H1 (cell line): ENCODE data around the gene TMEM125. TPM values are rescaled to one million over a fixed set of nuclear protein-coding genes. Genes with fewer than 3 reads are reported as not detected.

Experiments used
- CTCF ChIA-PET: fragments of 300-600 bp; sonication (Branson Sonifier 250); formaldehyde crosslinking; loops from one replicate; lab custom pipeline; 2021; ENCODE audit not compliant: partially characterized antibody; lab: Charles Lee
- POLR2A ChIA-PET: fragments of 300-600 bp; sonication (Branson Sonifier 250); formaldehyde crosslinking; loops from one replicate; lab custom pipeline; 2021; ENCODE audit warnings: inconsistent platforms; ENCODE audit not compliant: partially characterized antibody; lab: Charles Lee
- DNase-seq, 2 experiments: peaks; one replicate each; pipeline versions ENCODE4 v3.0.0 to v3.0.0-alpha.2; 2010 to 2022; ENCODE audit warnings: low spot score in 2 of 2, low read depth in 1 of 2, mixed read lengths in 1 of 2
- FAIRE-seq: peaks from 2 replicates; lab custom pipeline; 2011; peaks lifted over from hg19 to GRCh38; lab: Jason Lieb, UNC
- H2AFZ ChIP-seq: 2 replicates; pipeline ENCODE4 v1.8.1; 2012; ENCODE audit warnings: low read length, inconsistent platforms
- H2AK5ac ChIP-seq: 2 replicates; pipeline ENCODE4 v1.6.1; 2013; ENCODE audit warnings: low read depth, low read length
- H2BK120ac ChIP-seq: replicated peaks from 2 replicates; pipeline ENCODE3; 2013; ENCODE audit warnings: low read depth, low read length, inconsistent platforms
- H2BK12ac ChIP-seq: 2 replicates; pipeline ENCODE4 v1.6.1; 2013; ENCODE audit warnings: low read depth, low read length
- H2BK15ac ChIP-seq: 2 replicates; pipeline ENCODE4 v1.6.1; 2013; ENCODE audit warnings: low read length
- H2BK20ac ChIP-seq: 2 replicates; pipeline ENCODE4 v1.6.1; 2013; ENCODE audit warnings: low read length
- H2BK5ac ChIP-seq: 2 replicates; pipeline ENCODE4 v1.6.1; 2013; ENCODE audit warnings: low read depth, low read length
- H3K14ac ChIP-seq: 2 replicates; pipeline ENCODE4 v1.6.1; 2013; ENCODE audit warnings: inconsistent platforms; ENCODE audit not compliant: insufficient read length
- H3K18ac ChIP-seq: 2 replicates; pipeline ENCODE4 v1.6.1; 2013; ENCODE audit warnings: low read length; ENCODE audit errors: extremely low read depth
- H3K23ac ChIP-seq: 2 replicates; pipeline ENCODE4 v1.6.1; 2013; ENCODE audit warnings: inconsistent platforms; ENCODE audit not compliant: insufficient read length
- H3K23me2 ChIP-seq: 2 replicates; pipeline ENCODE4 v1.6.1; 2013; ENCODE audit warnings: low read depth, low read length
- H3K27ac ChIP-seq: 2 replicates; pipeline ENCODE4 v1.6.1; 2011; ENCODE audit warnings: low read depth, low read length, inconsistent platforms
- H3K27me3 ChIP-seq, 4 experiments: replicated peaks in 1 of 4; 1 replicate in 1 of 4; 2 replicates in 3 of 4; pipeline versions ENCODE4 v1.6.1 to v1.8.1; 2011 to 2013; ENCODE audit warnings: low read length in 3 of 4, mild to moderate bottlenecking in 3 of 4, inconsistent platforms in 2 of 4, mixed read lengths in 2 of 4, moderate library complexity in 1 of 4; ENCODE audit not compliant: control insufficient read depth in 3 of 4, insufficient read depth in 3 of 4; ENCODE audit errors: extremely low read depth in 1 of 4
- H3K36me3 ChIP-seq, 4 experiments: 2 replicates each; pipeline versions ENCODE4 v1.6.1 to v1.8.1; 2011 to 2013; ENCODE audit warnings: mild to moderate bottlenecking in 4 of 4, low read length in 3 of 4, moderate library complexity in 2 of 4, control low read depth in 1 of 4, inconsistent platforms in 1 of 4; ENCODE audit not compliant: insufficient read depth in 4 of 4, control insufficient read depth in 2 of 4
- H3K4ac ChIP-seq: replicated peaks from 2 replicates; pipeline ENCODE3; 2013; ENCODE audit warnings: low read length, low read depth, mixed read lengths, inconsistent platforms; ENCODE audit not compliant: insufficient read length
- H3K4me1 ChIP-seq, 4 experiments: replicated peaks in 1 of 4; 1 replicate in 1 of 4; 2 replicates in 3 of 4; pipeline versions ENCODE4 v1.6.1 to v1.8.1; 2011 to 2013; ENCODE audit warnings: low read length in 3 of 4, inconsistent platforms in 2 of 4, mixed read lengths in 1 of 4; ENCODE audit not compliant: insufficient read depth in 4 of 4, control insufficient read depth in 3 of 4
- H3K4me2 ChIP-seq, 2 experiments: 2 replicates each; pipeline versions ENCODE4 v1.6.1 to v1.8.1; 2011 to 2013; ENCODE audit warnings: low read depth in 2 of 2, low read length in 2 of 2, control low read depth in 1 of 2, inconsistent platforms in 1 of 2, mild to moderate bottlenecking in 1 of 2; ENCODE audit not compliant: insufficient read depth in 1 of 2
- H3K4me3 ChIP-seq, 4 experiments: fragments of 200-600, 300-600 bp in 1 of 4; sonication (generic), shearing (Covaris generic), sonication (Bioruptor Twin) in 1 of 4; 2 replicates each; pipeline versions ENCODE4 v1.5.1 to v1.8.1; 2011 to 2016; ENCODE audit warnings: low read length in 4 of 4, low read depth in 3 of 4, control low read depth in 2 of 4, inconsistent platforms in 2 of 4, mild to moderate bottlenecking in 2 of 4, mixed read lengths in 1 of 4, moderate library complexity in 1 of 4; ENCODE audit not compliant: insufficient read depth in 2 of 4; ENCODE audit errors: extremely low read depth in 1 of 4
- H3K56ac ChIP-seq: replicated peaks from 2 replicates; pipeline ENCODE3; 2013; ENCODE audit warnings: low read depth, mild to moderate bottlenecking, mixed read lengths, low read length, inconsistent platforms; ENCODE audit not compliant: insufficient read length
- H3K79me1 ChIP-seq: 2 replicates; pipeline ENCODE4 v1.6.1; 2013; ENCODE audit warnings: low read depth, low read length, control low read depth
- H3K79me2 ChIP-seq, 2 experiments: 2 replicates each; pipeline versions ENCODE4 v1.6.1 to v1.8.1; 2012 to 2013; ENCODE audit warnings: low read length in 2 of 2, mild to moderate bottlenecking in 2 of 2, inconsistent platforms in 1 of 2; ENCODE audit not compliant: insufficient read depth in 2 of 2, control insufficient read depth in 1 of 2
- H3K9ac ChIP-seq, 4 experiments: replicated peaks in 1 of 4; 1 replicate in 1 of 4; 2 replicates in 3 of 4; pipeline versions ENCODE4 v1.6.1 to v1.8.1; 2011 to 2013; ENCODE audit warnings: low read depth in 3 of 4, low read length in 3 of 4, control low read depth in 2 of 4, mild to moderate bottlenecking in 2 of 4, moderate library complexity in 2 of 4, inconsistent platforms in 1 of 4; ENCODE audit errors: extremely low read depth in 1 of 4
- H3K9me3 ChIP-seq, 2 experiments: 2 replicates each; pipeline versions ENCODE4 v1.6.1 to v1.8.1; 2012 to 2013; ENCODE audit warnings: mild to moderate bottlenecking in 2 of 2, moderate library complexity in 2 of 2, control low read depth in 1 of 2, inconsistent platforms in 1 of 2, low read depth in 1 of 2, low read length in 1 of 2, mixed read lengths in 1 of 2; ENCODE audit not compliant: insufficient read depth in 2 of 2
- H4K20me1 ChIP-seq, 2 experiments: replicated peaks in 1 of 2; 2 replicates each; pipeline versions ENCODE3 to v1.8.1; 2011 to 2013; ENCODE audit warnings: inconsistent platforms in 2 of 2, low read length in 2 of 2, mild to moderate bottlenecking in 1 of 2; ENCODE audit not compliant: insufficient read depth in 2 of 2, control insufficient read depth in 1 of 2
- H4K5ac ChIP-seq: 2 replicates; pipeline ENCODE4 v1.6.1; 2013; ENCODE audit warnings: low read length, low read depth, mixed read lengths, inconsistent platforms; ENCODE audit not compliant: insufficient read length
- H4K8ac ChIP-seq: 2 replicates; pipeline ENCODE4 v1.8.0; 2013; ENCODE audit warnings: mild to moderate bottlenecking, moderate library complexity, low read length, inconsistent platforms; ENCODE audit not compliant: insufficient read depth; ENCODE audit errors: extremely low read depth
- H4K91ac ChIP-seq: replicated peaks from 2 replicates; pipeline ENCODE3; 2013; ENCODE audit warnings: low read length, mixed read lengths, inconsistent platforms; ENCODE audit not compliant: insufficient read length
- CBX5 ChIP-seq: fragments of 300-800, 300-1000 bp; sonication (generic); IDR thresholded peaks from 2 replicates; pipeline ENCODE4 v1.7.1; 2016; ENCODE audit warnings: antibody characterized with exemption, low read length, low read depth
- EP300 ChIP-seq, 2 experiments: IDR thresholded peaks; 1 replicate in 1 of 2; 2 replicates in 1 of 2; pipeline ENCODE4 v1.6.1; 2011 to 2012; ENCODE audit warnings: low read depth in 2 of 2, low read length in 2 of 2, mild to moderate bottlenecking in 2 of 2, borderline replicate concordance in 1 of 2, inconsistent platforms in 1 of 2, moderate library complexity in 1 of 2
- FOSL1 ChIP-seq: IDR thresholded peaks from 2 replicates; pipeline ENCODE4 v1.6.1; 2011; ENCODE audit warnings: mild to moderate bottlenecking, low read depth, low read length, moderate library complexity; ENCODE audit not compliant: insufficient read depth
- GTF2F1 ChIP-seq: IDR thresholded peaks from 2 replicates; pipeline ENCODE4 v1.6.1; 2012; ENCODE audit warnings: low read depth, low read length, improper control_type of control experiment, borderline replicate concordance
- HDAC2 ChIP-seq, 2 experiments: fragments of 300-600 bp in 1 of 2; sonication (generic) in 1 of 2; IDR thresholded peaks; 2 replicates each; pipeline ENCODE4 v1.6.1; 2011 to 2012; ENCODE audit warnings: low read depth in 2 of 2, low read length in 2 of 2, mild to moderate bottlenecking in 2 of 2, moderate library complexity in 2 of 2, borderline replicate concordance in 1 of 2, inconsistent platforms in 1 of 2
- JUN ChIP-seq: IDR thresholded peaks from 2 replicates; pipeline ENCODE4 v1.6.1; 2011; ENCODE audit warnings: low read depth, mild to moderate bottlenecking, improper control_type of control experiment, low read length
- KDM1A ChIP-seq: fragments of 200-600, 300-600 bp; sonication (generic); IDR thresholded peaks from 2 replicates; pipeline ENCODE4 v1.7.1; 2016; ENCODE audit warnings: mild to moderate bottlenecking, low read length, borderline replicate concordance
- KDM4A ChIP-seq: IDR thresholded peaks from one replicate; pipeline ENCODE4 v1.7.1; 2012; ENCODE audit warnings: low read depth, mild to moderate bottlenecking, moderate library complexity, low read length, inconsistent platforms; ENCODE audit not compliant: severe bottlenecking
- NRF1 ChIP-seq: IDR thresholded peaks from 2 replicates; pipeline ENCODE4 v1.6.1; 2011; ENCODE audit warnings: mild to moderate bottlenecking, low read depth, low read length, improper control_type of control experiment
- RNF2 ChIP-seq: fragments of 200-900, 300-1000 bp; sonication (generic); IDR thresholded peaks from 2 replicates; pipeline ENCODE4 v1.7.1; 2016; ENCODE audit warnings: borderline replicate concordance, low read depth, mild to moderate bottlenecking, antibody characterized with exemption, low read length; ENCODE audit not compliant: poor library complexity, severe bottlenecking; ENCODE audit errors: missing control alignments
- SP4 ChIP-seq: IDR thresholded peaks from 2 replicates; pipeline ENCODE4 v1.6.1; 2012; ENCODE audit warnings: low read length, inconsistent platforms
- TAF1 ChIP-seq: IDR thresholded peaks from 2 replicates; pipeline ENCODE4 v1.6.1; 2011; ENCODE audit warnings: mild to moderate bottlenecking, low read depth, low read length
- WGBS, 2 experiments: shearing (Covaris generic) in 1 of 2; methylation state at CpG; one replicate each; pipeline versions ENCODE4 v1.1.6 to v1.1.7; 2013 to 2015; ENCODE audit warnings: low lambda C conversion rate in 2 of 2, mixed read lengths in 2 of 2, inconsistent platforms in 1 of 2, low coverage in 1 of 2, missing lambda C conversion rate in 1 of 2; ENCODE audit not compliant: insufficient replicate concordance in 2 of 2, insufficient coverage in 1 of 2, insufficient read length in 1 of 2; ENCODE audit errors: extremely low coverage in 1 of 2, missing lambda C conversion rate in 1 of 2; 5-methylcytosine and 5-hydroxymethylcytosine counted together
- polyA plus RNA-seq, 7 experiments: library from polyadenylated mRNA; depleted of rRNA in 3 of 7; stranded (reverse) in 5 of 7; unstranded in 2 of 7; fragments of >200 nt in 5 of 7; fragments of 200-250 nt in 2 of 7; gene quantifications; 1 replicate in 5 of 7; 2 replicates in 1 of 7; 4 replicates in 1 of 7; pipeline versions ENCODE4 v1.2.1 to v1.2.3, GENCODE V29; 2011 to 2013; ENCODE audit warnings: missing spikeins in 2 of 7, mixed read lengths in 2 of 7
- total RNA-seq: library from RNA; stranded (reverse); fragmentation: NEBNext Ultra II Directional; extraction: Animal tissue kit (Norgen Biotek cat#: 25700); gene quantifications from 2 replicates; pipeline ENCODE4 v1.2.1, GENCODE V29; 2021

The TMEM125 gene
- total and polyA plus RNA-seq, 2 of the 8 experiments (the other 6 are each of a cell fraction or from before 2014, with no cell fraction given), result 26.5 to 46.7 TPM

DNA sequence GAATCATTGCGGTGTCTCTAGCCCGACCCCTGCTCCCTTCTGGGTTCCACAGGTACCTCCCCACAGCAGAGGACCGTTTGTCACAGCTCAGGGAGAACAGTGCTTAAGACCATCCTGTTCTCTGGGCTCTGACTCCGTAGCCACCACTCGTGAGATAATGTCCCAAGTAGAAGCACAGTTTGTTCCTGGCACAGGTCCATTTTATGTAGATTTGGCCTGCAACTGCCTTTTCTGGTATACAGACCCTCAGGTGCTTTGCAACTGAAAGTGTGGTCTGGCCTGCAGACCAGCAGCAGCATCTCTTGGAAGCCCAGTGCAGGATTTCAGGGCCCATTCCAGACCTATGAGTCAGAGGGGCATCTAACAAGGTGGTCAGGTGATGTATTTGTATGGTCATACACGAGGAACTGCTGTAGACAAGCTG is 28.4 kb upstream of the TMEM125 start:
- FAIRE-seq (no peak), DNase-seq (no peak)
- Histone ChIP-seq H3K4me1 (no peaks in the 10 kb centered on the region), H3K4me2 (no peak overlapping the region), H3K56ac (no peak overlapping the region), H3K27ac (no peak overlapping the region), H2BK12ac (no peak overlapping the region), H4K5ac (no peak overlapping the region), H2AFZ (no peak overlapping the region), H3K4me3 (no peak overlapping the region), H2BK5ac (no peak overlapping the region), H3K18ac (no peak overlapping the region), H4K8ac (no peak overlapping the region), H3K27me3 (no peaks in the 10 kb centered on the region), H3K9me3 (peaks cover 4 to 16% of the 10 kb centered on the region in 2 experiments; a peak in 3 of 4 replicates), H2BK15ac (no peak overlapping the region), H4K20me1 (no peaks in the 10 kb centered on the region), H3K23ac (no peak overlapping the region), H2BK20ac (no peak overlapping the region), H4K91ac (no peak overlapping the region), H3K36me3 (no peaks in the 10 kb centered on the region), H3K14ac (no peak overlapping the region), H3K4ac (no peak overlapping the region), H2AK5ac (no peak overlapping the region), H2BK120ac (no peak overlapping the region), H3K9ac (no peak overlapping the region), H3K79me1 (no peaks in the 10 kb centered on the region), H3K79me2 (no peaks in the 10 kb centered on the region), H3K23me2 (no peaks in the 10 kb centered on the region)
- ChIA-PET POLR2A (interaction anchor here (2.0 kb wide), 1 partner anchor 15 kb away, joined by 5 read pairs; no protein-coding TSS in a partner anchor), CTCF (interaction anchor here (3.7 kb wide), 1 partner anchor 172 kb away, joined by 24 read pairs; no protein-coding TSS in a partner anchor)
- TF ChIP-seq KDM1A (no peak), FOSL1 (no peak), RNF2 (no peak), TAF1 (no peak), CBX5 (no peak), HDAC2 (IDR thresholded peaks at IDR 0.05; ENCODE audit: borderline replicate concordance in 1 of 2, low read depth in 2 of 2, low read length in 2 of 2) (no peak), KDM4A (no peak), NRF1 (no peak), SP4 (no peak), GTF2F1 (no peak), EP300 (IDR thresholded peaks at IDR 0.05; ENCODE audit: borderline replicate concordance in 1 of 2, low read depth in 2 of 2, low read length in 2 of 2) (no peak), JUN (no peak)
- 84% methylated on average over 6 of the region's 6 CpGs; no CpG with 5 or more reads in 1 of the 2 experiments for WGBS, 2 experiments
